GM19452 (cell line): ENCODE measurements around the gene CFAP299.

Source experiments
- ATAC-seq: cut with Tn5 transposase; IDR thresholded peaks from one replicate; pipeline ENCODE4 v1.9.1; 2021; ENCODE audit not compliant: unreplicated experiment

CFAP299 gene

DNA sequence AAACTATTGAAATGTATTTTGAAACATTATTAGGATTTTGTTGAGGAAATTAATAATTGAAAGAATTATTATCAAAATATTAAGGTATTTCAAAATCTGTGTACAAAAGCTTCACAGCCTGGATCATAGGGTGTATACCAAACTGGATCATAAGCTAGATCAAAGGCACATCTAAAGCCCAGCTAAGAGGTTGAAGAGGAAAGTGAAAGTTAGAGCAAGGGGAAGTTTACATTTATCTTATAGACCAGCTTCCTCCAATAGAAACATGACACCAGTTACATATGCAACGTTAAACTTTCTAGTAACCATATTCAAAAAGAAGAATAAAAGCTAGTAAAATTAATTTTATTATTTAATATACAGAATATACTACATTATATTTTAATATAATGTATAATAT is 467.8 kb downstream of the CFAP299 start:
- ATAC-seq: no peak

DNA sequence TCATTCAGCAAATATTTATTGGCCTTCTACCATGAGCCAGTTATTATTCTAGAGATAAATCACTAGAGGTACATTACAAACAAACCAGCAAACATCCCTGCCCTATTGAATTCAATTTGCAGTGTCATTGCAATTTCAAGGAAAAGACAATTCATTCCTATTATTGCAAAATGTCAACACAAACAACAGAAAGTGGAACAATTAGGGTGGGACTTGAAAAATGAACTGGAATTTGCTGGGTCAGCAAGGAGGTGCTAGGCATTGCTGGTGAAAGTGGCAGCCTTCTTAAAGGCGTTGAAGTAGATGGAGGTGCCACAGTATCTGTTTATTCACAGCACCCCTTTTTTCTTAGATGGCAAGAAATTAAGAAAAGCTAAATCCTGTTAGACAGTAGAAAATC is 470.9 kb downstream of the CFAP299 start:
- ATAC-seq: no peak

DNA sequence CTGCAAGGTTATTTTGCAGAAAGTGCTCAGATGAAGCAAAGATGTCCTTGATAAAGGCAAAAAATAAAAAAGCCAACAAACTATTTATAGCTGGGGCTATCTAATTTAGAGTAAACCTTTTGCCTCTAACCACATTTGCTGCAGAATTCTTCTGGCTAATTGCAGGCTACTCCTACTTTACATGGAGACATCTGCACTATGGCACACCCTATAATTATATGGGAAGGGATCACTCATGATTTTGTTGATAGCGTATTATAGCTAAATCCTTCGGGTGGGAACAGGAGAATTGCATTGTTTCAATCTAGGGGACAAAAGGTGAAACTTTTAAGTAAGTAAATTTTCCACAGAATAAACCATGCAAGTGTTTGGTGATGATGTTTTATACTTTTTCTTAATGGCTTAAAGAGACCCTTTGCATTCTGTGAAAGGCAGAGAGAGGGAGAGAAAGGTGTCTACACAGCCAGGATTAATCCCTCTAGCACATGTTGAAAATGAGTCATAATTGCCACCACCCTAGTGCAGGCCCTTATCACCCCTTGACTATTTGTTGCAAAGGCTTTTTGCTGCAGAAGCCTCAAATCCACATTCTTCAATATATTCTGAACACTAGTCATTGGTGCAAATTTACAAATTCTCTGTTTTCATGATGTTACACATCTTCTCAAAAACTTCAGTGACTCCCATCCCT is 473.7 kb downstream of the CFAP299 start:
- no peak for ATAC-seq

DNA sequence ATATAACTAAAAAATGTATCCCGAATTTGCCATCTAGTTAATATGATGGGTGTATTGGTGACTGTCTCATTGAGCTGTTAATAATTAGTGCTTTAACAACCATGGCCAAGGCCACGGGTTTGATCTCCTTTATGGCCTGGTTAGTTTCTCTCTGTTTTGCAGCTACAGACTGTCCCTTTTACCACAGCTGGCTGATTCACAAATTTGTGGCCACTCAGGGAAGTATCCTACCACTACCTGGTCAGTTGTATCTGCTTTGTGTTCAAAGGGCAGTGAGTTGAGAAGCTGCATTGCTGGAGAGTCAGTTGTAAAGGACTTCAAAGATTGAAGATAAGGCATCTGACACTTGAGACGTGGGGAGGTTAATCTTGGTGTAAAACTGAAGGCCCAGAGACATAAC is 475.9 kb downstream of the CFAP299 start:
- ATAC-seq: no peak

DNA sequence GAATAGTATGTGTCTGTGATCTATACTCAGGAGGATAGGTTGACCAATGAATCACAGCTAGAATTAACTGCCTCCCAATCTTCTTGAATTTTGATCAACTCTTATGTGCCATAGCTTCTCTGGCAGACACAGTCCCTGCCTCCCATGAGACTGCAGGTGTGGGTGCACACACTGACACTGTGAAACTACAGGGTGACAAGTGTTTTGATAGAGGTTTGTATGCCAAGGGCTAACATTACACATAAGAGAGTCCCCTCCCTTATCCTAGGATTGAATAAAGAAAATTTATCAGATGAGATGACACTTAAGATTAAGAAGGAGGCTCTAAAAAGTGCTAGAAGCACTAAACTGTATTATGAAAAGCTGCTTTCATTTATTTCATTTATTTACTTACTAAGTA is 476.6 kb downstream of the CFAP299 start:
- ATAC-seq: no peak

DNA sequence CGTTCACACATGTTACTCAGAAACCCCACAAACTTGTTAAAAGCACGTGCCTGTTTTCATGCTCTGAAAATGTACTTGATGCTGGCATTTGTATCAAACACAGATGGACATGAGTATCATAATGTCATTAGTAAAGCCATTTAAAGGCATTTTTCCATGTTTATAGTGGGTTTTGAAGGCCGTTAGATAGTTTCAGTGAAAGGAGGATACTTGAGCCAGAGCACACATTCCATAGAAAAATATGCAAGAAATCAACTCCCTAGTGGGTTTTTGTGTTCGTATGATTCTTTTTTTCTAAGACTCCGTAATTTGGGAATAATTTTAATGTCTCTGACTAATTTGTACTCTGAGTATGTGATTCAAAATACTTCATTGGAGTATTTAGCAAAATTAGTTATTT is 478.7 kb downstream of the CFAP299 start:
- no peak for ATAC-seq

DNA sequence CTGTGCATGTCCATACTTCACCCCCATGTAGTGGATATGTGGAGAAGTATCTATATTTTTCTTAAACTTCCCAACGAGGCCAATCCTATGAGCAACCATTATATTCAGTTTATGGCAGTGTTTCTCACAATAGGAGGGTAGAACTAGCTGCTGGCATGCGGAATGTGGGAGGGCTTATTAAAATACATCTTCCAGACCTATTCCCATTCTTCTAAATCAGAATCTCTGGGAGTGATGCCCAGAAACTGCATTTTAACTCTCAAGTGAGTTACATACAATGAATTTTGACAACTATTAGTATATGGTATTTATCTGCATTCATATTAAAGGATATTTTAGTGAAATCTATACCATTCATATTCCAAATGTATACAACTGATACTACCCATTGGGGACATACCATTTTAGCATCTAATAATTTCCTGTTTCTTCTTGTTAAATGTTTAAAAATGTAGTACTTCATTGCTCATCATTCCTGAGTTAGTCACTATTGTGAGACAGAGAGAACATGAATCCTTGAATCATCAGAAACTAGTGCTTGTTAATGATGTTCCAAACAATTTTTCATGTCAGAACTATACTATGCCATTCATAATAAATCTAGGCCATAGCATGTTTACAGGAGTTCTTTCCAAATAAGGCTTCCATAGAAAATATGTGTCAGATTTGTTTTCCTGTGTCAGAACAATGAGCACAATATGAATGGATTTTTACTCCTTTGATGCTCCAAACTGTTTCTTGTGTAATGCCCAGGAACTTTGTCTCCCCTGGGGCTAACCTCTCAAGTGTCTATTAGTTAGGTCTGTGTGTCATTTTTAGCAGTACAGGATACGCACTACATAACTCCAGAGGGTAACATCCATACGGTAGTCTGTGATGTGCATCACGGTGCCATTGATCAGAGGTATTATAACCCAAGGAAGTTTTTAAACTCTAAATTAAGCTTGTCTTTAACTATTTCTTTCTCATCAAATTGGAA is 496.1 kb downstream of the CFAP299 start:
- ATAC-seq: no peak

DNA sequence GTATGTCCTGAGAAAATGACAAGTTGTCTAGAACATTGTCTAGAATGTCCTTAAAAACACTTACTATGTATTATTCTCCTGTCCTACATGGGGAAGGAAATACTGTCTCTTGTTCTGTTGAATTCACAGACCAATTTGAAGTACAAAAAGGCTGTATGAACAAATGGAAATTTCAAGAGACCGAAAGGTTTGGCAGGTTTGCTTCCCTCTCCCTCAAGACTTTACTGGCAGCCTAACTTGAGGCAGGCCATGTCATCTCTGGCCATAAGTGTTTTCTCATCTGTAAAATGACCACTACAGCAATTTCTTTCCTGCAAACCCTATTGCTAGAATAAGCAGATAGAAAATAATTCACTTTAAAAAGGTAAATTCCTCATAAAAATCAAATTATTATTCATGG is 503.8 kb downstream of the CFAP299 start:
- no peak for ATAC-seq

DNA sequence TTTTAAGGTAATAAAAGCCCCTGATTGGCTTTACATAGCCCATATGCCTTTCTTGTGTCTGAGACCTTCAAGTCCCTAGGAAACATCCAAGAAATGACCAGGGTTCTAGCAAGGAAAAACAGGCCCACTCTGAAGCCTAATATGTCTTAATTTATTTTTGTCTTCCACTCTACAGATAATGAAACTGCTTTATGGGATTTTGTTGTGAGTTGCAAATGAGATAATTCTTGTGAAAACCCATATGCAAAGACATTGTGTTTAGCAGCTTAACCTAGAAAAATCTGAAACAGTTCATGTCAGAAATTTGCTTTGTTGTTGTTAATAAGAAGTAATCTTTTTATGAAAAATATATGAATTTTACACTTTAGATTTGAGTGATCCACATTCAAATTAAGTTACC is 504.3 kb downstream of the CFAP299 start:
- no peak for ATAC-seq

DNA sequence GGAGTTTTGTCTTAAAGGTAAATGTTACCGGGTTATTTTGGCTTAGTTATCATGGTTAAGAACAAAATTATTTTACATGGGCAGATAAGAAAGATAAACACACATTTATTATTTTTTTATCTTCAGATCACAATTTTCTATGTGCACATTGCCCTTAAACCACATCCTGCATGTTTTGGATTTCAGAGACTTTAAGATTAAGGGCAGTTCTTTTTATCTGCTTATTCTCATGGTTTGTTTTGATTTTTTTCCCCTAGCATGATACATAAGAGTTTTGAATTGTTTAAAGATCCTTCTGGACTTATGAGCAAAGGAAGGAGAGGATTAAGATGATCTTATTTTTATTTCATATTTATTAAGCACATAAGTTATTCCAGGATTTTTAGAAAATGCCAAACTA is 504.9 kb downstream of the CFAP299 start:
- ATAC-seq: no peak

DNA sequence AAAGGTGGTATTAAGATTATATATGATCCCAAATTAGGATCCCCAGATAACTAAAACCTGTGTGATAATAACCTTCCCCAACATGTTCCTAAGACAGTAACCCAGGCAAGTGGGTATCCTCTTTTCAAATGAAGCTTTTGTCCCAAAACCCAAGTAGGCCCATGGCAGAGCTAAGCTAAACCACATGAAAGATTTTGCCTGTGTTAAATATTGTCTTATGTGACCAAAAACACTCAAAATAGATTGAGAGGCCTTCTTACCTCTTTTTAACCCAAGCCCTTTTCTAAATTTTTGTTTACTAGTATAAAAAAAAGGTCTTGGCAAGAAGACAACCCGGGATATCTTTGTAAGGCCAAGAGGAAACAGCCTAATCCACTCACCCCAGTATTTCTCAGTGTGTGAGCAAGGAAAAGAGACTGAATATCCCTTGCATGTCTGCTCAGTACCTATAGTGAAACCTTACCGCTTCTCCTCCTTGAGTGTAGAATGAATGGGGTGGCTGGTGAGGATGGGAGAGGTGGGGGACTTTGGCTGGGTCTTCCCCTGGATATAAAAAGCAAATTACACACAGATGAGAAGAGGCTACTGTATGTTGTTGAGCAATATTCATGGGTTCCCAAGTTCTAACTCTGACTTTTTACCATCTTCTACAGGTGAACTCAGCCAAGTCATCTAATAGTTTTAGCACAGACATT is 506.2 kb downstream of the CFAP299 start:
- no peak for ATAC-seq

DNA sequence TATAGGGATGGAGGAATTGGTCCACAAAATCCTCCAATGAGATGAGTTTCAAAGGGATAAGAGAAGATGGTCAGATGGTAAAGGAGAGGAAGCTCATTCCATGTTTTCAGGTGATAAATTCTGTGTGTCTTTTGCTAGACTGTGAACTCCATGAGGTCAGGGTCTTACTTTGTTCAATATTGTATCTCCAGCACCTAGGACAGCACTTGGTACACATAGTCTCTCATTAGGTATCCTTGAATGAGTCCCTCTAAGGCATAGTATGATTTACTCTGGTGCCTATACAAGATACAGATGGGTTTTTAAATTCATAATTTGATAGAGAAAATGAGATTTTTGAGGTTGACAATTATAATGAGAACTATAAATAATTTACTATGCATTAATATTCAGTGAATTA is 510.7 kb downstream of the CFAP299 start:
- no peak for ATAC-seq

DNA sequence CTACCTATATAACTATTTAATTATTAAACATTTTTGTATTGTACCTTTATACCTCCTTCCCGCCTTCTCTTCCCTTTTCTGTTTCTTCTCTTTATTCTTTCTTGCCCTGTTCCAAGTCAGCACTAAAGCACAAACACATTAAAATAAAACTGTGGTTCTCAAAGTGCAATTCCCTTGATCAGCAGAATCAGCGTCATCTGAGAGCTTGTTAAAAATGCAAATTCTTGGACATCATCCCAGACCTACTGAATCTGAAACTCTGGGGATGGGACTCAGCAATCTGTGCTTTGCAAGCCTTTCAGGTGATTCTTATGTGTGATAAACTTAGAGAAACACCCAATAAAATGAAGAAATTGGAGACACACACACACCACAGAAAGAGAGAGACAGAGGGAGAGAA is 516.5 kb downstream of the CFAP299 start:
- ATAC-seq: no peak

DNA sequence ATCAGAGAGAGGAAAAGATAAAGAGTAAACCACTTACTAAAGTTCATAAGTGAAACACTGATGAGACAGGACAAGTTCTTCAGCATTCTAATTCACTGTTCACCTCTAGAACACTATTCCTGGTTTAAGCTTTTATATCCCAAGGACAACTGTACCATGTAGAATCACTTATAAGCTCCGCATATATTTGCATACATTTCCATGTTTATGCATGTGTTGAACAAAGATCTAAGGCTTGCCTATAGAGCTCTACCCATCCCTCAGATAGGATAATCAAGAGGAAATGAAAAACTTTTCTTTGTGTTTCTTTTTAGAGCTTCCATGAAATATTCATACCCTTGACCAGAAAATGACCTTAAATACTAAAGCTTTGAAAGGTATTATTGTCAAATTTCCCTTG is 538.0 kb downstream of the CFAP299 start:
- ATAC-seq: no peak

DNA sequence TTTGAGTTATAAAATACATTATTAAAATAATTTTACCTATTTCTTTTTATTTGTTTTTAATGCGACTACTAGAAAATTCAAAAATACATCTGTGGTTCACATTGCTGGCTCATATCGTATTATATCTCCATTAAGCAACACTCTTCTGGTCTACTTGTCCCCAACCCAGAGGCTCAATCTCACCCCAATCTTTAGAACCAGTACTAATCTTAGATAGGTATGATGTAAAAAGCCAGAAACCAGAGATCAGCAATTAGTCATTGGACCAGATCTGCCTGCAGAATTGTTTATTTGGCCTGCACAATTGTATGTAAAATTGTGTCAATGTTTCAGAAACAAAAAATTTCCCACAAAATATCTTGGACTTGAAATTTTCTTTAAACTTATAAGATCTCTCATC is 539.4 kb downstream of the CFAP299 start:
- ATAC-seq: no peak

DNA sequence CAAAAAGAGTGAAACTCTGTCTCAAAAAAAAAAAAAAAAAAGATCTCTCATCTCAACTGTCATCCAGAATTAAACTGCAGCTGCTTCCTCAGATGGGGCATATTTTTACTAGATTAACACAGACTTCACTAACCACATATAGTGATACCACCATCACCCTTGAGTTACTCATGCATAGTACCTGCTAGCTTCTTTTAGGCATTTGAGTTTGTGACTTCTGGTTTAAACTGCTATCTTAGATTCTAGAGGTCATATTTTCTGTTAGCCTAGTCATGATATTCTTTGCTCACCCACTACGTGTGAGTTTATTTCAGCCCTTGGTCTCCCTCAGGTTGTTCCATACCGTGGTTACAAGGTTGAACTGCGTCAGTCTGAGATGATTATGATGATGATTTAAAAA is 540.1 kb downstream of the CFAP299 start:
- peak; percentile 90 for ATAC-seq

DNA sequence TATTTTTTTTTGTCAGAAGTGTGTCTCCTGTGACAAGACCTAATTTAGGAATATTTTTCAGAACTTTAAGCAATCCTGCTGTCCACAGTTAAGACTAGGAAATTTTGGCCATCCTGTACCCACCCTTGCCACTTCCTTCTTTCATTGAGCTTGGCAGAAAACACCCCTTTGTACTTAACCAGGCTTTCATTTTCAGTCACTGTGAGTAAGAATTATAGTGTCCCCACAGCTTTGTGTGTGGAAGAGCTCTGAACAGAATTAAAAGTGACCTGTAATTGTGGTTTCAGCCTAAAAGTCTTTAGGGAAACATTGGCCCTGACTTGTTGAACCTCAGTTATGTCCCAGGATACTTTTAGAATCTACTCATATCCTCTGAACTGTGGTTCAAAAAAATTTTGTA is 541.3 kb downstream of the CFAP299 start:
- peak; percentile 78 for ATAC-seq

DNA sequence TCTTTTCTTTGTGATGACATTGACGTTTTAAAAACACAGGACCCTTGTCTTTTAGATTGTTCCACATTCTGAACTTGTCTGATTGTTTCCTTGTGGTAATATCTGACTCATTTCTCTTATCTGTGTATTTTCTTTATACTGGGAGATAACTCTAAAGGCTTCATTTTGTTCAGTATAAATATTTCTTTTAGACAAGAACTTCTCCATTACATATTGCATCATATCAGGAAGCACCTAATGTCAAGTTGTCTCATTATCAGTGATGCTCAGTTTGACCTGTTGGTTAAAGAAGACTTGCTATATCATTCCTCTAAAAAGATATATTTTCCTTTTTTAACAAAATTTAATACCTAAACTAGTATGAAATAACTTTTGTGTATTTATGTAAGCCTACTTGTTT is 542.7 kb downstream of the CFAP299 start:
- no peak for ATAC-seq

DNA sequence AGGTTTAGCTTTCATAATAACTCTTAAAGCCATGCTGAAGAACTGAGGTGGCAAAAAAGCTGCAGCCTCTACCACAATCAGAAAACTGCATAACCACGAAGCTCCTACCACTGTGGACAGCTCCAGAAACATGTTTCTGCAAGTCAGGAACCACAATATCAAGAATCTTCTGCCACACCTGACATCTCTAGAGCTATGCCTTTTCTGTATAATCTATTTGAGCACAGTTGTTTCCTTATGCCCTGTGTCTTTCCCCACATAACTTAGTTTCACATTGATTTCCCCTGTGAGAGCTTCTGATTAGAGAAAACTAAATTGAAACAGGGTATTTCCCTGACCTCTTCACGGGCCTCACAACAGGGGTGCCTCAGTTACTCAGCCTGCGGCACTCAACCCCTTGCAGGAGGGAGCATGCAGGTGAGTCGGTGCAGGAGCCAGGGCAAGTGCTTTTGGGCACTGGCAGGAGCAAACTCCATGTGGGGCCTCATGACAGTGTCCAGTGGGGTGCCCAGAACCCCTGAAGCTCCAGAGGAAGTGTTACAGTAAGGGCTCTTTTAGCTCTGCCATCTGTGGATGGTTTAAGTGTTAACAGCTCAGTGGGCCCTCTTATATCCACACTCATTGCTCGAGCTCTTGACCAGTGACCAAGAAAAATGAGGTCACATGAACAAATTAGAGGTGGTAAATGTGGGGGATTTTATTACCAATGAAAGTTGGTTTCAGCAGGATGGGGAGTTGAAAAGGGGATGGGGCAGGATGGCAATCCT is 562.2 kb downstream of the CFAP299 start:
- ATAC-seq: peak; percentile 83

DNA sequence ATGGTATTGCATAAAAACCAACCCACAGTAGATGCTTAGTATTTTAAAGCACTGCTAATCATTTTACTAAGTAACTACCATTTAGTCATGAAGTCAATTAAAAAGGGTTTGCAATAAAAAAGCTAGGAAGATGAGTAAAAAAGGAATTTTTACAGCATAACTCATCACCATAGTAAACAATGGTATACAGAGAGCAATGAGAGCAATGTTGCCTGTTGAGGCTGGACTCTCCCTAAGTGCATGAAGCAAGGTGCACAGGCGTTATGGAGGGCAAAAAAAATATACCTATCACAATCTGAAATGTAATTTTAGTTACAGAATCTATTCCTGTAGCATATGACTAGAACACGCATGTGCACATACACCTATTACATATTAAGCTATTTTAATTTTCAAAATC is 565.4 kb downstream of the CFAP299 start:
- no peak for ATAC-seq

DNA sequence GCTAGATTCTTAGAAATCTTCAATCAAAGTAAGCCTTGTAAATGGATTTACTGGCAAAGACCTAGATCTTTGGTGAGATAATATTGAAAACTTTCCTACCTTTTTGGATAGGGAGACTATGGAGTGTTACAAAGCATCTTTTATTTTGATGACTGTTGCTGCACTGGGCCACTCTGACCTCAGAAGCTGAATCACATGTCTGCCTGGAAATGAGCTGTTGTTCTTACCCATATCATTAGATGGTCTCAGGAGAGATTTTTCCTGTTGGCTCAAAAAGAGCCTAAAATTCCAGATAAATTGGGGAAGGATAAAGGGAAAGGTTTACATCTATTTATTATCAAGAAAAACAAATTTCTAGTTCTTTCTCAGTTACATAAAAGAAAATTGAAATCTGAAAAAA is 567.5 kb downstream of the CFAP299 start:
- ATAC-seq: no peak
